Colonic mucosa (tissue), 4 donors: ENCODE data around the gene SHOC1. TPM values are rescaled to one million over a fixed set of nuclear protein-coding genes. Genes with fewer than 3 reads are reported as not detected.

ENCODE experiments used
- DNase-seq: peaks from one replicate; pipeline ENCODE4 v3.0.0-alpha.2; 2020
- H3K27ac ChIP-seq: fragments of 200-600 bp; one replicate; pipeline ENCODE4 v1.8.0; 2021
- H3K27me3 ChIP-seq: fragments of 200-600 bp; one replicate; pipeline ENCODE4 v1.8.0; 2021
- H3K36me3 ChIP-seq: fragments of 200-600 bp; one replicate; pipeline ENCODE4 v1.8.0; 2021
- H3K4me1 ChIP-seq: fragments of 200-600 bp; one replicate; pipeline ENCODE4 v1.8.0; 2021; ENCODE audit warnings: mild to moderate bottlenecking
- H3K4me3 ChIP-seq: fragments of 200-600 bp; one replicate; pipeline ENCODE4 v1.8.0; 2021
- H3K9ac ChIP-seq, 2 donors: one replicate each; pipeline ENCODE4 v1.7.0; 2013; ENCODE audit warnings: control low read depth in 2 of 2, low read depth in 2 of 2, low read length in 2 of 2
- H3K9me3 ChIP-seq: fragments of 200-600 bp; one replicate; pipeline ENCODE4 v1.8.0; 2021
- CTCF ChIP-seq: fragments of 200-600 bp; IDR thresholded peaks from one replicate; pipeline ENCODE4 v1.8.0; 2022; ENCODE audit warnings: antibody characterized with exemption, mild to moderate bottlenecking
- intact Hi-C: fragments of 100-400 bp; cut with DNase I; formaldehyde crosslinking; loops from one replicate; pipeline ENCODE4 v1.14.1; 2022
- total RNA-seq, 2 donors: library from RNA; stranded (reverse); fragmentation: NEBNext Ultra II Directional in 1 of 2; extraction: Animal tissue kit (Norgen Biotek cat#: 25700) in 1 of 2; gene quantifications; one replicate each; pipeline ENCODE4 v1.2.1, GENCODE V29; 2021
- donor health status: healthy.
- donor health status: DM: no; HTN: no; CAD: no.
- donor health status: DM: no; HTN: no; CAD: no.

Gene SHOC1
- total RNA-seq, 2 donors from 2014 or later = 0.37 TPM; not detected in 1

GRCh38 chr9:111839387-111839786, 44.6 kb upstream of the SHOC1 start:
- Histone ChIP-seq H3K4me3 (no peak overlapping the region), H3K9ac (no peak overlapping the region), H3K36me3 (no peaks in the 10 kb centered on the region), H3K27me3 (no peaks in the 10 kb centered on the region), H3K9me3 (no peaks in the 10 kb centered on the region), H3K27ac (no peak overlapping the region), H3K4me1 (no peaks in the 10 kb centered on the region)
- DNase-seq = no peak
- intact Hi-C loops = no loop called here
- TF ChIP-seq CTCF = no peak

GRCh38 chr9:111838439-111838838, 43.7 kb upstream of the SHOC1 start:
- Histone ChIP-seq H3K4me3 (no peak overlapping the region), H3K9ac (no peak overlapping the region), H3K27me3 (no peaks in the 10 kb centered on the region), H3K36me3 (no peaks in the 10 kb centered on the region), H3K27ac (no peak overlapping the region), H3K4me1 (no peaks in the 10 kb centered on the region), H3K9me3 (no peaks in the 10 kb centered on the region)
- intact Hi-C loops = no loop called here
- no peak for DNase-seq
- no peak for TF ChIP-seq CTCF

GRCh38 chr9:111836311-111836710, 41.6 kb upstream of the SHOC1 start:
- DNase-seq = no peak
- no peak for TF ChIP-seq CTCF
- no peaks in the 10 kb centered on the region for H3K36me3 ChIP-seq
- intact Hi-C loops = no loop called here
- no peaks in the 10 kb centered on the region for H3K27me3 ChIP-seq
- no peaks in the 10 kb centered on the region for H3K9me3 ChIP-seq
- H3K4me1 ChIP-seq = no peaks in the 10 kb centered on the region
- no peak overlapping the region for H3K4me3 ChIP-seq
- no peak overlapping the region for H3K27ac ChIP-seq
- H3K9ac ChIP-seq = no peak overlapping the region

GRCh38 chr9:111833941-111834340, 39.2 kb upstream of the SHOC1 start:
- Histone ChIP-seq H3K9me3 (no peaks in the 10 kb centered on the region), H3K27me3 (no peaks in the 10 kb centered on the region), H3K27ac (no peak overlapping the region), H3K9ac (no peak overlapping the region), H3K4me3 (no peak overlapping the region), H3K4me1 (no peaks in the 10 kb centered on the region), H3K36me3 (no peaks in the 10 kb centered on the region)
- no peak for TF ChIP-seq CTCF
- no peak for DNase-seq
- intact Hi-C loops = no loop called here

GRCh38 chr9:111832449-111832848, 37.7 kb upstream of the SHOC1 start:
- DNase-seq = no peak
- intact Hi-C loops = no loop called here

More at GRCh38 chr9:111832449-111832848, 37.7 kb upstream of the SHOC1 start:
- H3K27me3 ChIP-seq = no peaks in the 10 kb centered on the region
- no peak overlapping the region for H3K9ac ChIP-seq
- no peaks in the 10 kb centered on the region for H3K4me1 ChIP-seq
- H3K9me3 ChIP-seq = no peaks in the 10 kb centered on the region
- no peak for TF ChIP-seq CTCF
- H3K4me3 ChIP-seq = no peak overlapping the region
- no peaks in the 10 kb centered on the region for H3K36me3 ChIP-seq
- H3K27ac ChIP-seq = no peak overlapping the region
